Stimulated activated CD4-positive, alpha-beta T cell treated with anti-CD3 and anti-CD28 coated beads, Interleukin-1b, Interleukin-23, amount 100 ng/mL, for 48 hours (primary cell): ENCODE data around the gene SWSAP1.

ENCODE experiments used
- DNase-seq: peaks from one replicate; pipeline ENCODE4 v3.0.0-alpha.2; 2020

Gene SWSAP1

GRCh38 chr19:11416346-11417052 lies 42.0 kb downstream of the SWSAP1 start:
- DNase-seq: no peak

- no peak for DNase-seq
These were observed 43.7 kb downstream of the SWSAP1 start for GRCh38 chr19:11418094-11418548.

- DNase-seq: no peak
These were observed 44.4 kb downstream of the SWSAP1 start, which contains the start of gene RGL3 for GRCh38 chr19:11418549-11419506. Gene RGL3 (minus strand): TSS chr19:11419314. CDS start chr19:11419278, 36 bp downstream.

DNA sequence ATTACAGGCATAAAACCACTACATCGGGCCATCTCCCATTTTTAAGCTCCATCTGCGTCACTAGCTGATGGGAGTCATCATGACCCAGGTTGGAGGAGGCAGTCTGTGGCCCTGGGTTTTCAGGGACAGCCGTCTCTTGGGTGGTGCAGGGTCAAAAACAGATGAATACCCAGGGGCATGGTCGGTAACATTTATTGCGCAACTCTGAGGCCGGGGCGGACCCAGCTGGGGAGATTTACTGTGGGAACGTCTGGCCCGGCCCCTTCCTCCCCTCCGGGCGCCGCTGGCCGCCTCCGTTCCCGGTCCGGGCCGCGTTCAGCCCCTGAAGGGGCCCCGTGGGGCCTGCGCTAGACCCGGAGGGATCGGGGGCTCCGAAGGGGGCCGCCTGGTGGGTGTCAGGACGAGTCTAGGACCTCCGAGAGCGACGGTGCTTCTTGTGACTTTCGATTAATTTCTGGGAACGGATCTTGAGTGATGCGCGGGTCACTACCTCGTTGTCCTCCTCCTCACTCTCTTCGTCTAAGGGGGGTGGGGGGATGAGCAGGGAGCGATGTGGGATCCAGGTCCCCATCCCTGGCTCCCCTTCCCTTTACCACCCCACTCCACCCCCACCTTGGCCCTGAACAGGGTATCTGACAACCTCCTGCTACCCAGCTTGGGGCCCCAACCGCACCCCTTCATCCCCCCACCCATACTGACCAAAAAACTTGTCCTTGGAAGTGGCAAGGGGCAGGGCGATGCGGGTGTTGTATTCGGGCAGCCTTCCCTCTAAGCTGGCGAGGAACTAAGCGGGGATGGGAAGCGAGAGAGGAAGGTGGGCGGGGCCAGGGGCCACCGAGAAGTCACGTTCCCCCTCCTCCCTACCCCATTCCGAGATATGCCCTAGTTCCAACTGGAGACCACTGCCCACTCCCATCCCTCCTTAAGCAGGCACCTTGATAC lies 46.2 kb downstream of the SWSAP1 start:
- DNase-seq: no peak

GRCh38 chr19:11421371-11422098 lies 47.1 kb downstream of the SWSAP1 start:
- DNase-seq: peak; percentile 57

GRCh38 chr19:11422163-11423065 lies 47.9 kb downstream of the SWSAP1 start:
- DNase-seq: peak; percentile 69

DNA sequence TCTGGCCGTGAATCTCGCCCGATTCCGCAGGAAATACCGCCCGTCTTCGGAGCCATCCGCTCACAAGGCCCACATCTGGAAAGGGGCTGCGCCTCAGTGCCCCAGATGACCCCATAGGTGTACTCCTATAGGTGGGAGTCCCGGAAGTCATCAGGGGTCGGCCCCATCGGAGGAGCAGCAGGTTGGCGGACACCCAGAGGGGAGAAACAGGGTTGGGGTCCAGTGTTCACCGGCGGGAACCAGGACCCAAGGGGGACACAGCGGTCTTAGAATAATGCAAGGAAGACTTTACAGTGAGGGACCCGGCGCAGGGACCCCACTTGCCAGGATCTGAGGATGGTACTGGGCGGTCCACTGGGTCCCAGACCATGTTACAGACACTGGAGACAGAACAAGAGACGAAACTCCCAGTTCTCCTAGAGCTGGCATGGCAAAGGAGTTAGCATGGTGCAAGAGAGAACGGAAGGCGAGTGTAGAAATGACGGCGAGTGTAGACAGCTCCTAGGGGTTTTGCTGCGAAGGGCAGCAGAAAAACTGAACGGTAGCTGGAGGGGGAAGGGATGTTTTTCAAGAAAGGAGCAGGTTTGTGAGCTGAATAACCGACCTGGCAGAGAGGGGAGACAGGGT lies 48.8 kb downstream of the SWSAP1 start:
- DNase-seq: no peak

GRCh38 chr19:11423791-11424181 lies 49.3 kb downstream of the SWSAP1 start:
- no peak for DNase-seq
